HG03039 (cell line): ENCODE measurements around the gene DPH2.

ENCODE experiments used
- ATAC-seq: cut with Tn5 transposase; IDR thresholded peaks from one replicate; pipeline ENCODE4 v1.9.1; 2021; ENCODE audit warnings: mild to moderate bottlenecking, moderate library complexity; ENCODE audit not compliant: unreplicated experiment

Gene DPH2

GRCh38 chr1:43998000-43998378, 28.2 kb downstream of the DPH2 start:
- ATAC-seq, result no peak

- no peak for ATAC-seq
Observed at GRCh38 chr1:43999455-43999854, 29.6 kb downstream of the DPH2 start.

- ATAC-seq, result no peak
Observed at GRCh38 chr1:44000122-44000665, 30.4 kb downstream of the DPH2 start.

GRCh38 chr1:44002165-44002564, 32.4 kb downstream of the DPH2 start:
- no peak for ATAC-seq

GRCh38 chr1:44002606-44003157, 32.9 kb downstream of the DPH2 start:
- ATAC-seq, result no peak

- no peak for ATAC-seq
Observed at GRCh38 chr1:44008259-44008658, 38.4 kb downstream of the DPH2 start.

- ATAC-seq, result no peak
Observed at GRCh38 chr1:44010935-44011471, 41.2 kb downstream of the DPH2 start.

GRCh38 chr1:44012404-44012803, 42.6 kb downstream of the DPH2 start:
- no peak for ATAC-seq

- no peak for ATAC-seq
Observed at GRCh38 chr1:44012941-44013609, 43.3 kb downstream of the DPH2 start.

- no peak for ATAC-seq
Observed at GRCh38 chr1:44013949-44014348, 44.1 kb downstream of the DPH2 start.

- ATAC-seq, result no peak
Observed at GRCh38 chr1:44014365-44015104, 44.7 kb downstream of the DPH2 start.

GRCh38 chr1:44015206-44015605, 45.4 kb downstream of the DPH2 start:
- ATAC-seq, result no peak

- no peak for ATAC-seq
Observed at GRCh38 chr1:44016041-44016889, 46.5 kb downstream of the DPH2 start.

GRCh38 chr1:44016890-44017400, 47.1 kb downstream of the DPH2 start:
- no peak for ATAC-seq

- no peak for ATAC-seq
Observed at GRCh38 chr1:44019466-44019948, 49.7 kb downstream of the DPH2 start.

GRCh38 chr1:44020464-44020863, 50.7 kb downstream of the DPH2 start:
- ATAC-seq, result no peak

- ATAC-seq, result no peak
Observed at GRCh38 chr1:44021156-44021555, 51.3 kb downstream of the DPH2 start.

GRCh38 chr1:44021581-44022321, 51.9 kb downstream of the DPH2 start:
- no peak for ATAC-seq
